ENCODE results near the gene PDE7B.

GRCh38 chr6:135883045-135883444 is 31.5 kb downstream of the PDE7B start:
- no peak for TF ChIP-seq EZH2phosphoT487 (IDR thresholded peaks at IDR 0.05; ENCODE audit: borderline replicate concordance, low read length)
- TF ChIP-seq CTCF (conservative IDR thresholded peaks at IDR 0.05; ENCODE audit: low read depth, low read length): no peak; the same call in 1 of the 2 replicates
